ENCODE measurements around the gene AKR7A2. TPM values are rescaled to one million over a fixed set of nuclear protein-coding genes. Genes with fewer than 3 reads are reported as not detected.
"Not testable (repeated sequence)": the region's sequence is repeated elsewhere in the genome, so short reads cannot be mapped to it uniquely, and the experiment has no call there.

Gene AKR7A2
- total RNA-seq, 3 donors from 2014 or later = 57.9 to 85.2 (median 72.1) TPM

- H3K9me3 ChIP-seq = no peaks in the 10 kb centered on the region
- peaks cover 6% of the 10 kb centered on the region for H3K4me1 ChIP-seq (ENCODE audit: low read depth)
- H3K4me3 ChIP-seq = no peak overlapping the region
- H3K36me3 ChIP-seq (ENCODE audit: low read depth) = no peaks in the 10 kb centered on the region
- ATAC-seq = peak; percentile 59
- peak; percentile 34 to 62 (median 52) for DNase-seq
- intact Hi-C loops (cut with DNase I, micrococcal nuclease) = no loop called here
- TF ChIP-seq, protein P1, sequence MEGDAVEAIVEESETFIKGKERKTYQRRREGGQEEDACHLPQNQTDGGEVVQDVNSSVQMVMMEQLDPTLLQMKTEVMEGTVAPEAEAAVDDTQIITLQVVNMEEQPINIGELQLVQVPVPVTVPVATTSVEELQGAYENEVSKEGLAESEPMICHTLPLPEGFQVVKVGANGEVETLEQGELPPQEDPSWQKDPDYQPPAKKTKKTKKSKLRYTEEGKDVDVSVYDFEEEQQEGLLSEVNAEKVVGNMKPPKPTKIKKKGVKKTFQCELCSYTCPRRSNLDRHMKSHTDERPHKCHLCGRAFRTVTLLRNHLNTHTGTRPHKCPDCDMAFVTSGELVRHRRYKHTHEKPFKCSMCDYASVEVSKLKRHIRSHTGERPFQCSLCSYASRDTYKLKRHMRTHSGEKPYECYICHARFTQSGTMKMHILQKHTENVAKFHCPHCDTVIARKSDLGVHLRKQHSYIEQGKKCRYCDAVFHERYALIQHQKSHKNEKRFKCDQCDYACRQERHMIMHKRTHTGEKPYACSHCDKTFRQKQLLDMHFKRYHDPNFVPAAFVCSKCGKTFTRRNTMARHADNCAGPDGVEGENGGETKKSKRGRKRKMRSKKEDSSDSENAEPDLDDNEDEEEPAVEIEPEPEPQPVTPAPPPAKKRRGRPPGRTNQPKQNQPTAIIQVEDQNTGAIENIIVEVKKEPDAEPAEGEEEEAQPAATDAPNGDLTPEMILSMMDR (IDR thresholded peaks at IDR 0.05) = no peak
Measured at GRCh38 chr1:19273106-19273843, 38.7 kb downstream of the AKR7A2 start.

DNA sequence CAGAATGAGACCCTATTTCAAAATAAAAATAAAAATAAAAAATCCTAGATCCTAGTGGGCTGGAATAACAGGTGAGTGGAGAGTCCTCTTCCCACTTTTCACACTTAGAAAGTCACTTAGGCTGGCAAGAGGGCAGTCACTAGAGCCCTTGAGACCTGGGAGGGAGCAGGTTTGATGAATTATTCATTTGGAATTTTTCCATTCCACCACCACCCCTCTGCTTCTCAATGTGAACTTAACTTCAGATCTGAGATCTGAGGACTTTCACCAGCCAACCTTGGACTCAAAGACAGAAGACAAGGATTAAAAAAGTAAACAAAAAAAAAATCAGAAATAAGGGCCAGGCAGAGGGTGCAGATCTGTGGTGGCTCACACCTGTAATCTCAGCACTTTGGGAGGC lies 39.9 kb downstream of the AKR7A2 start:
- intact Hi-C loops (cut with DNase I, micrococcal nuclease) = no loop called here
- Histone ChIP-seq H3K4me3 (no peak overlapping the region), H3K4me1 (ENCODE audit: low read depth) (peaks cover 6% of the 10 kb centered on the region), H3K9me3 (no peaks in the 10 kb centered on the region), H3K36me3 (ENCODE audit: low read depth) (no peaks in the 10 kb centered on the region)
- TF ChIP-seq, protein P1 (IDR thresholded peaks at IDR 0.05) = no peak
- DNase-seq = no peak
- no peak for ATAC-seq

DNA sequence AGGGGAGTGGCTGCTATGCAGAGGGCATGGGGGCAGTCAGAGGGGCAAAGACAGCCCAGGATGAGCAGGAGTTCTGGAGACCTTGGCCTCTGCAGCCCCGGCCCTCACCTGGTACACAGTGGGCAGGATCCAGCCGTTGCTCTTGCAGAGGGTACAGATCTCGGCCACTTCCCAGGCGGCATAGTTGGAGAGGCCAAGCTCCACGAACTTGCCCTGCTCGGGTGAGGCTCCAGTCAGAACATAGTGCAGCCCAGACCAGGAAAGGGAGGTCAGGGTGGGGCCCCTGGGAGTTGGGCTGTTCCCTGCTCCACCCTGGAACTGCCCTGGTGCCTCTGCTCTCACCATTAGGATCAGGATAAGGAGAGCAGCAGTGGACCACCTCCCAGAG lies 41.6 kb downstream of the AKR7A2 start:
- DNase-seq (peak; percentile 76 to 81 (median 76)), ATAC-seq (peak; percentile 91)
- H3K9me3 ChIP-seq; H3K4me3 ChIP-seq; H3K36me3 ChIP-seq (ENCODE audit: low read depth); intact Hi-C loops (cut with DNase I, micrococcal nuclease); H3K4me1 ChIP-seq (ENCODE audit: low read depth): not testable (repeated sequence)

DNA sequence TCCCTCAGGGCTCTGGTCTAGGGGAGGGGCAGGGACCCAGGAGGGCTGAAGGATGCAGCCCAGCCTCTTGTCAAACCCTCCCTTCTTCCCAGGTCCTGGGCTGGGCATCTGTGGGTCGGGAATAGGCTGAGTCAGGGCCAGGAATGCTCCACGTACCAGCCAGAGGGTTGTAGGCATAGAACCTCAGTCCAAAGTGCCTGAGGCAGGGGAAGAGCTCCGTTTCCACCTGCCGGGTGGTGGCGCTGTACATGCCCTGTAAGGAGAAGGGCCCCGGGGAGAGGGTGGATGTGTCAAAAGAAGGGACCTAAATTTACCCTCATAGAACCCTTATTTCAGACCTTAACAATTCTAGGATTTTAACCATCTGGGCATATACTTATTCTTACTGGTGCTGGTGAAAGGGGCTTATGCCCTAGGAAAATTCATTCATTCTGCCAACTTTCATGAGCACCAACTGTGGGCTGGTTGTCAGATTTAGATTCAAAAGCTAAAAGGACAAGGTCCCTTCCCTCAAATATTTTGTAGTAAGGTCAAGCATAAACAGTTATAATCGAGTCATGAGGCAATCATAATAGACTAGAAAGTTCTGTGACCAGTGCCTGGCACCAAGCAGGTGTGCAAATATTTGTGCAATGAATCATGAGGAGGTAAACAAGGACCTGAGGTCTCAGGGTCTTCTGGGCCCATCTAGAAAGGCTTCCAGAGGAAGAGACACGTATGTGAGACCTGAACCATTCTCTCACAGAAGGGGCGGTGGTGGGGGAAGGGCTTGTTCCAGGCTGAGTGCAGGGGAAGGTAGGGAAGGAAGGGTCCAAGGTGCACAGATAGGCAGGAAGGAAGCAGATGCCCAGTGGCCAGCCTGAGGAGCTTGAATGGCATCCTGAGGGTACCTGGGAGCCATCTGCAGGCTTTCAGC lies 42.3 kb downstream of the AKR7A2 start:
- H3K36me3 ChIP-seq (ENCODE audit: low read depth); DNase-seq; H3K4me1 ChIP-seq (ENCODE audit: low read depth); intact Hi-C loops (cut with DNase I, micrococcal nuclease); H3K9me3 ChIP-seq; H3K4me3 ChIP-seq: not testable (repeated sequence)
- peak; percentile 46 for ATAC-seq

DNA sequence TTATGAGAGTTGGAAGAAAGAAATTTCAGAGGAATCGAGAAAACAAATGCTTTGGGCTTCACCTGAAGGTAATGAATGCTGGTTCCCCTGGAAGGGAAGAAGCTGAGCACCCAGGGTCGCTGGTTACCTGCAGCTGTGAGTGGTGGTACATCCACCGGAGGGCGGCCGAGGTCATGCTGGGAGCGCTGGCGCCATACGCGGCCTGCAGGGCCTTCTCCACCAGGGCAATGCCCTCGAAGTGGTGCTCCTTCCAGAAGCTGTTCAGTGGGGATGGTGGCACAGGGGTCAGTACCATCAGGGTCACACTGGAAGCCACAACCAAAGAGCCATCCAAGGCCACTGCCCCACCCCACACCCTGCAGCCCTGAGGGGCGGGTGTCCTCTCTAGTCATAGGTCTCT lies 43.5 kb downstream of the AKR7A2 start:
- no peaks in the 10 kb centered on the region for H3K36me3 ChIP-seq (ENCODE audit: low read depth)
- H3K4me1 ChIP-seq (ENCODE audit: low read depth) = peaks cover 6% of the 10 kb centered on the region
- H3K9me3 ChIP-seq = no peaks in the 10 kb centered on the region
- no peak overlapping the region for H3K4me3 ChIP-seq
- intact Hi-C loops (cut with DNase I, micrococcal nuclease) = no loop called here
- no peak for DNase-seq
- ATAC-seq = no peak
- TF ChIP-seq, protein P1 (IDR thresholded peaks at IDR 0.05) = no peak

GRCh38 chr1:19262744-19263143 lies 49.2 kb downstream of the AKR7A2 start:
- no peak for ATAC-seq

More at GRCh38 chr1:19262744-19263143, 49.2 kb downstream of the AKR7A2 start:
- H3K4me1 ChIP-seq (ENCODE audit: low read depth) = peaks cover 8% of the 10 kb centered on the region
- TF ChIP-seq, protein P1 (IDR thresholded peaks at IDR 0.05) = no peak
- no peaks in the 10 kb centered on the region for H3K9me3 ChIP-seq
- intact Hi-C loops (cut with DNase I, micrococcal nuclease) = no loop called here
- H3K36me3 ChIP-seq (ENCODE audit: low read depth) = no peaks in the 10 kb centered on the region
- DNase-seq = no peak
- no peak overlapping the region for H3K4me3 ChIP-seq

All from mucosa of descending colon (tissue), 3 donors.